NOMO-1 (cell line): ENCODE data around the gene APMAP.

ENCODE experiments used
- DNase-seq, 2 experiments: peaks; one replicate each; lab custom pipeline; 2025; ENCODE audit not compliant: unreplicated experiment in 2 of 2; lab: John Stamatoyannopoulos, UW

APMAP gene

DNA sequence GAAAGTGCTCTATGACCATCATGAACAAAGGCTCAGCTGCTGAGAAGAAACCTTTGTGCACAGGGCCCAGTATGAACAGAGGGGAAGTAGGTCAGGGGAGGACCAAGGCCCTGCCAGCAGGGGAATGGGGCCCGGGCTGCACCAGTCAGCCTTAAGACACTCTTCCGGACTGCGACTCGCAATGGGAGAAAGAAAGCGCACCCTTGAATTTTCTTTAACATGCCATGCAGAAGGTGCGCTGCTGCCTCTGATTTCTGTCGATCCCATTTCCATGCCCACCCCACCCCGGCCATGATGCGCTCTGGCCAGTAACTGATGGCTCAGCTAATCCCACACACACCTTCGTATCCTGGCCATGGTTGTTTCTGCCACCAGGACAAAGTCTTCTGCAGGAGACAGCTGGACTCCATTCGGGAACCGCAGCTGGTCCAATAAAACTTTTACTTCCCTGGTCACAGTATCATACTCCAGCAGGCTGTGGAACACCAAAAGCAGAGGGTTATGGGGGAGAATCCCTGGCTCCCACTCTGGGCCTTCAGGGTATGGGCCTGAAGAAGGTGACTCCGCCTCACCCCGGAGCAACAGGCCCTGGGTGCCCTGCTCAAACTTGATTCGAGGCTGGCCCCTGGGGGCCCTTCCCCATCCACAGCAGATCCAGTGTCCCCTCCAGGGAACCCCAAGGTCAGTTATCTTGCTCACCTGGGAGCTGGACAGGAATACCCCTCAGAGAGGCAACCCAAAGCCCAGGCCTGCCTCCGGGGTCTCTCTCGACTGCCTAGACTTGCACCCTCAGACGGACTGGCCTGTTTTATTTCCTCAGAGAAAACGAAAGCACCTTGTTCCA is 23.1 kb downstream of the APMAP start:
- no peak for DNase-seq

- no peak for DNase-seq
Observed at GRCh38 chr20:24968278-24968800, 24.2 kb downstream of the APMAP start.

GRCh38 chr20:24966317-24967012 is 26.1 kb downstream of the APMAP start:
- no peak for DNase-seq

DNA sequence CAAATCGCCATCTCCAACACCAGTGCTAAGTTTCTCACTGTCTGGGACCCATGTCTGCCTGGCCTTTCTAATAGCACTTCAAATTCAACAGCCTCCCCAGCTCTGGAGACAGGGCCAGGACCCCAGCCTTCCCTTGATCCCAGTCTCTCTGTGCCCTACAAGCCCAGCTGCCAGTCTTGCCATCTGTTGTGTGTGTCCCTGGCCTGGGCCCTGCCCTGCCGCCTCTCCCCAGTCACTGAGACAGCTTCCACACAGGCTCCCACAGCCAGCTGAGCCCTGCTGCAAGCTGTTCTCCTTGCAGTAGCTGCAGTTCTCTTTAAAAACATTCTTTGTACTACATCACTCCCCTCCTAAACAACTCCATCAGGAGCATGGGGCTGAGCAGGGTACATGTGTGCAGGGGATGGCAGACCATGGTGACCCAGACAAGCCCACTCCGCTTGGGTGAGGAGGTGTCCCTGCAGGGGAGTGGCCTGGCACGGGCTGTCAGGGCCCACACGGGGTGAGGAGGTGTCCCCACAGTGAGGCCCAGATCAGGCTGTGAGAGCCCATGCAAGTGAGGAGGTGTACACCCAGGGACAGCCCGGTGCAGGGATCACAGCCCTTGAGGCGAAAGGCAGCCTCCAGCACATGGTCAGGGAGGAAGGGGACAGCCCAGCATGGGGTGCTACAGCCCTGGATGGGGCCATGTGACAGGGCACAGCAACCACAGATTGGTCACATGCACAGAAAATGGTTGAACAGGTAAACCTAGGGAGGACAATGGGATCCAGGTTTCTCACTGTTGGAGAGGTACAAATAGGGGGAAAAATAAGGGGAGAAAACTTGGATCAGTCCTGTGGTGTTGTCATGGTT is 27.3 kb downstream of the APMAP start:
- no peak for DNase-seq

- DNase-seq = no peak
Observed at GRCh38 chr20:24964506-24964840, 28.1 kb downstream of the APMAP start.

- no peak for DNase-seq
Observed at GRCh38 chr20:24963672-24964505, 28.7 kb downstream of the APMAP start.

GRCh38 chr20:24962510-24962909 is 30.0 kb downstream of the APMAP start:
- DNase-seq = no peak

DNA sequence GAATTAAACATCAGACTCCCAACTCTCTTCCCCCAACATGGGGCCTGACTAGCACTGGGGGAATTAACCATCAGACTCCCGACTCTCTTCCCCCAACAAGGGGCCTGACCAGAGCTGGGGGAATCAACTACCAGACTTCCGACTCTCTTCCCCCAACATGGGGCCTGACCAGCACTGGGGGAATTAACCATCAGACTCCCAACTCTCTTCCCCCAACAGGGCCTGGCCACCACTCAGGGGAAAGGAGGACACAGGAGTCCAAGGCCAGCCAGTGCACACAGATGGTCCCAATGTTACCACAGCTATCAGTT is 30.4 kb downstream of the APMAP start:
- DNase-seq = no peak

DNA sequence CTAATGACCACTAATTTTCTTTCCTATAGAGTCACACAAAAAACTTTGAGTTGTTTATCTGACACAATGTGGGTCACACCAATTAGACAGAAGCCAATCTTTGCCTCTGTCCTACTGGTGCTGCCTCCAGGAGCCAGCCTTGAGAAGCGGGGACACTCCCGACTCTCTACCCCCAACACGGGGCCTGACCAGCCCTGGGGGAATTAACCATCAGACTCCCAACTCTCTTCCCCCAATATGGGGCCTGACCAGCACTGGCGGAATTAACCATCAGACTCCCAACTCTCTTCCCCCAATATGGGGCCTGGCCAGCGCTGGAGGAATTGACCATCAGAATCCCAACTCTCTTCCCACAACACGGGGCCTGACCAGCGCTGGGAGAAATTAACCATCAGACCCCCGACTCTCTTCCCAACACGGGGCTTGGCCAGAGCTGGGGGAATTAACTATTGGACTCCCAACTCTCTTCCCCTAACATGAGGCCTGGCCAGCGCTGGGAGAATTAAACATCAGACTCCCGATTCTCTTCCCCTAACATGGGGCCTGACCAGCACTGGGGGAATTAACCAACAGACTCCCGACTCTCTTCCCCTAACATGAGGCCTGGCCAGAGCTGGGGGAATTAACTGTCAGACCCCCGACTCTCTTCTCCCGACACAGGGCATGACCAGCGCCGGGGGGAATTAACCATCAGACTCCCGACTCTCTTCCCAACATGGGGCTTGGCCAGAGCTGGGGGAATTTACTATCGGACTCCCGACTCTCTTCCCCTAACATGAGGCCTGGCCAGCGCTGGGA is 31.0 kb downstream of the APMAP start:
- no peak for DNase-seq

GRCh38 chr20:24960861-24961260 is 31.7 kb downstream of the APMAP start:
- no peak for DNase-seq

DNA sequence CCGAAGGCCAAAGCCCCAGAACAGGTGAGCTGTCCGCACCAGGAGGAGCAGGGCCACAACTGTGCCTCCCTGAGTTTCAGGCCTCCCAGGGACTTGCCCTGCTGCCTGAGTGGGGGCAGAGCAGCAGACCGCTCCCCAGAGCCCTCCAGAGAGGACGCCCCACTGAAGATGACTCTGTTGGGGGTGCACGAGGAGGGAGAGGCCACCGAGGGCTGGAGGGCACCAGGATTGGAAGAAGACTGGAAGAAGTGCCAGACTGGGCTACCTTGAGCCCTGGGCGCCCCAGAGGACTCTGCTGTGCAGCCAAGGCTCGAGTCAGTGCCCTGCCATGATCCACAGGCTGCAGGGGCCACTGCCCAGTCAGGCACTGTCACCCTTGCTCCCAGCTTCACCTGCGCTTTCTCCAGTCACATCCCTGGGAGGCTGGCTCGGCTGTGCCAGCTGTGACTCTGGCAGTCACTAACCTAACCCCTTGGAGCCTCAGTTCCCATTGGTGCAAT is 32.2 kb downstream of the APMAP start:
- DNase-seq = no peak

GRCh38 chr20:24959591-24960301 is 32.8 kb downstream of the APMAP start:
- no peak for DNase-seq

GRCh38 chr20:24958506-24959385 is 33.8 kb downstream of the APMAP start:
- DNase-seq = no peak

GRCh38 chr20:24957326-24958016 is 35.1 kb downstream of the APMAP start:
- DNase-seq = no peak

- no peak for DNase-seq
Observed at GRCh38 chr20:24956001-24956841, 36.3 kb downstream of the APMAP start.

DNA sequence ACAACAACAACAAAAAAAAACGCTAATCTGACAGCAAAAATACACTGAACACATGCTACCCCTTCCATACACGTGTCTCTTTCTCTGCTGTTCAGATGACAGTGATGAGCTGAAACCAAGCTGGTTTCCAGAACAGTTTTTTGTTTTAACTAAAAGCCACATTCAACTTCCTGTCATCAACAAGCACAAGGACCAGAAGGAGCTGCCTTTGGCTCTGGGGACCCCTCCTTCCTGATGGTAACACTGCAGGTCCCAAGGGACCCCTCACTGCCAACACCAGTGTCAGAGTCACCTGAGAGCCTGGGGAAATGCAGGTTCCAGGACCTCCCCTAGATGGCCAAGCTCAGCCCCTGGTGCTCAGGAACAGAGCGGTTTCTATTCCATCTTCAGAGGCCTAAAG is 37.5 kb downstream of the APMAP start:
- DNase-seq = no peak
